ENCODE data around the gene CEACAM6.
"Not testable (repeated sequence)": the region's sequence is repeated elsewhere in the genome, so short reads cannot be mapped to it uniquely, and the experiment has no call there.

CEACAM6 gene

DNA sequence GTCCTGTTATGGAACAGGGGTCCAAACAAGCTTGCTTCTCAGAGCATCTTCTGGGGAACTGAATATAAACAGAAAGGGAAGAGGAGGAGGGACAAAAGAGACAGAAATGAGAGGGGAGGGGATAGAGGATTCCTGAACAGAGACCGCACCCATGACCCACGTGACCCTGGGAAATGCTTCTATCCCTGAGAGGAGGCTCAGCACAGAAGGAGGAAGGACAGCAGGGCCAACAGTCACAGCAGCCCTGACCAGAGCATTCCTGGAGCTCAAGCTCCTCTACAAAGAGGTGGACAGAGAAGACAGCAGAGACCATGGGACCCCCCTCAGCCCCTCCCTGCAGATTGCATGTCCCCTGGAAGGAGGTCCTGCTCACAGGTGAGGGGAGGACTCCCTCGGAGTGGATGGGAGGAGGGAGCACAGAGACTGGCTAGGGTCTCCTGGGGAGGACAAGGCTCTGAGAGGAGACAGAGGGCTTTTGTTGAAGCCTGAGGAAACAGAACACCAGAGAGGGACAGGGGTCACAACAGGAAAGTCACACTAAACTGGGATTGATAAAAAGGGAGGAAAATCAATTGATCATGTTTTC lies at the start of gene CEACAM6:
Gene CEACAM6 (plus strand): TSS at position 203 of the 586 bp plus-strand sequence. CDS start 109 bp downstream, at position 312.
- no peak for DNase-seq

DNA sequence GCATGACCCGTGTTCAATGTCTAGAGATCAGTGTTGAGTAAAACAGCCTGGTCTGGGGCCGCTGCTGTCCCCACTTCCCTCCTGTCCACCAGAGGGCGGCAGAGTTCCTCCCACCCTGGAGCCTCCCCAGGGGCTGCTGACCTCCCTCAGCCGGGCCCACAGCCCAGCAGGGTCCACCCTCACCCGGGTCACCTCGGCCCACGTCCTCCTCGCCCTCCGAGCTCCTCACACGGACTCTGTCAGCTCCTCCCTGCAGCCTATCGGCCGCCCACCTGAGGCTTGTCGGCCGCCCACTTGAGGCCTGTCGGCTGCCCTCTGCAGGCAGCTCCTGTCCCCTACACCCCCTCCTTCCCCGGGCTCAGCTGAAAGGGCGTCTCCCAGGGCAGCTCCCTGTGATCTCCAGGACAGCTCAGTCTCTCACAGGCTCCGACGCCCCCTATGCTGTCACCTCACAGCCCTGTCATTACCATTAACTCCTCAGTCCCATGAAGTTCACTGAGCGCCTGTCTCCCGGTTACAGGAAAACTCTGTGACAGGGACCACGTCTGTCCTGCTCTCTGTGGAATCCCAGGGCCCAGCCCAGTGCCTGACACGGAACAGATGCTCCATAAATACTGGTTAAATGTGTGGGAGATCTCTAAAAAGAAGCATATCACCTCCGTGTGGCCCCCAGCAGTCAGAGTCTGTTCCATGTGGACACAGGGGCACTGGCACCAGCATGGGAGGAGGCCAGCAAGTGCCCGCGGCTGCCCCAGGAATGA lies 48.4 kb upstream of the CEACAM6 start:
- DNase-seq, result peak; percentile 60 to 64

DNA sequence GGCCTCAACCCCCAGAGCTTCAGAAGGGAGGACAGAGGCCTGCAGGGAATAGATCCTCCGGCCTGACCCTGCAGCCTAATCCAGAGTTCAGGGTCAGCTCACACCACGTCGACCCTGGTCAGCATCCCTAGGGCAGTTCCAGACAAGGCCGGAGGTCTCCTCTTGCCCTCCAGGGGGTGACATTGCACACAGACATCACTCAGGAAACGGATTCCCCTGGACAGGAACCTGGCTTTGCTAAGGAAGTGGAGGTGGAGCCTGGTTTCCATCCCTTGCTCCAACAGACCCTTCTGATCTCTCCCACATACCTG lies 47.9 kb upstream of the CEACAM6 start:
- DNase-seq, result no peak

DNA sequence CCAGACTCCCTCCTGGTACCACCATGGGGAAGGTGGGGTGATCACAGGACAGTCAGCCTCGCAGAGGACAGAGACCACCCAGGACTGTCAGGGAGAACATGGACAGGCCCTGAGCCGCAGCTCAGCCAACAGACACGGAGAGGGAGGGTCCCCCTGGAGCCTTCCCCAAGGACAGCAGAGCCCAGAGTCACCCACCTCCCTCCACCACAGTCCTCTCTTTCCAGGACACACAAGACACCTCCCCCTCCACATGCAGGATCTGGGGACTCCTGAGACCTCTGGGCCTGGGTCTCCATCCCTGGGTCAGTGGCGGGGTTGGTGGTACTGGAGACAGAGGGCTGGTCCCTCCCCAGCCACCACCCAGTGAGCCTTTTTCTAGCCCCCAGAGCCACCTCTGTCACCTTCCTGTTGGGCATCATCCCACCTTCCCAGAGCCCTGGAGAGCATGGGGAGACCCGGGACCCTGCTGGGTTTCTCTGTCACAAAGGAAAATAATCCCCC lies 47.4 kb upstream of the CEACAM6 start:
- DNase-seq, result no peak

DNA sequence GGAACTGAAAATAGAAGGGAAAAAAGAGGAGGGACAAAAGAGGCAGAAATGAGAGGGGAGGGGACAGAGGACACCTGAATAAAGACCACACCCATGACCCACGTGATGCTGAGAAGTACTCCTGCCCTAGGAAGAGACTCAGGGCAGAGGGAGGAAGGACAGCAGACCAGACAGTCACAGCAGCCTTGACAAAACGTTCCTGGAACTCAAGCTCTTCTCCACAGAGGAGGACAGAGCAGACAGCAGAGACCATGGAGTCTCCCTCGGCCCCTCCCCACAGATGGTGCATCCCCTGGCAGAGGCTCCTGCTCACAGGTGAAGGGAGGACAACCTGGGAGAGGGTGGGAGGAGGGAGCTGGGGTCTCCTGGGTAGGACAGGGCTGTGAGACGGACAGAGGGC lies 46.8 kb upstream of the CEACAM6 start, which contains the start of gene CEACAM5:
Gene CEACAM5 (plus strand): TSS at position 146 of the 400 bp plus-strand sequence. CDS start 106 bp downstream, at position 252.
- DNase-seq, result no peak

DNA sequence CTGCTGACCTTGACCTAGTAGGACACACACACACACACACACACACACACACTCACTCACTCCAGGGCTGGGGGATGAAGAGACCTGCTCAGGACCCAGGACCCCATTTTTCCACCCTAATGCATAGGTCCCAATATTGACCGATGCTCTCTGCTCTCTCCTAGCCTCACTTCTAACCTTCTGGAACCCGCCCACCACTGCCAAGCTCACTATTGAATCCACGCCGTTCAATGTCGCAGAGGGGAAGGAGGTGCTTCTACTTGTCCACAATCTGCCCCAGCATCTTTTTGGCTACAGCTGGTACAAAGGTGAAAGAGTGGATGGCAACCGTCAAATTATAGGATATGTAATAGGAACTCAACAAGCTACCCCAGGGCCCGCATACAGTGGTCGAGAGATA lies 45.8 kb upstream of the CEACAM6 start:
- not testable (repeated sequence) for DNase-seq

DNA sequence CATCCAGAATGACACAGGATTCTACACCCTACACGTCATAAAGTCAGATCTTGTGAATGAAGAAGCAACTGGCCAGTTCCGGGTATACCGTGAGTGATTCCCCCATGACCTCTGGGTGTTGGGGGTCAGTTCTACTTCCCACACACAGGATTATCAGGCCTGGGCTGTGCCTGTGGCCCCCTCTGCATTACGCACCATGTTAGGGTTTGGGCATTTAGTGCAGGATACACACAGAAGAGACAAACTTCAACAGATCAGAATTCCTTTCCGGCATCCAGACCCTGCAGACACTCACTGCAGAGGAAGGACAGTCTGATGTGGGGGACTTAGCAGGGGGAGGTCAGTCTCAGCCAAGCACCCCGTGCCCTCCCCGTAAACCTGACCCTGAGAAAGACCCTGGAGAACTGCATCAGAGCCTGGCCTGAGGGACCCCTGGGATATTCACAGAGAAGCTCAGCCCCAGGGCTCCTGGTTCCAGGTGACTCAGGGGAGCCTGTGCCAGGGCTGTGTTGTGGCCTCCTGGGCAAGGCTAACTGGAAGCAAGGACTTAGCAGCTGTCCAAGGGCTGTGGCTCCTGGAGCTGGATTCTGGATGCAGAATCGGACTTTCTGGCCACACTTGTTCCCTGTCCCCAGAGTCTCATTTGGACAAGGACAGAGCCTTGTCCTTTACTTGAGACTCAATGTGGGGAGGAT lies 45.2 kb upstream of the CEACAM6 start:
- DNase-seq, result no peak

DNA sequence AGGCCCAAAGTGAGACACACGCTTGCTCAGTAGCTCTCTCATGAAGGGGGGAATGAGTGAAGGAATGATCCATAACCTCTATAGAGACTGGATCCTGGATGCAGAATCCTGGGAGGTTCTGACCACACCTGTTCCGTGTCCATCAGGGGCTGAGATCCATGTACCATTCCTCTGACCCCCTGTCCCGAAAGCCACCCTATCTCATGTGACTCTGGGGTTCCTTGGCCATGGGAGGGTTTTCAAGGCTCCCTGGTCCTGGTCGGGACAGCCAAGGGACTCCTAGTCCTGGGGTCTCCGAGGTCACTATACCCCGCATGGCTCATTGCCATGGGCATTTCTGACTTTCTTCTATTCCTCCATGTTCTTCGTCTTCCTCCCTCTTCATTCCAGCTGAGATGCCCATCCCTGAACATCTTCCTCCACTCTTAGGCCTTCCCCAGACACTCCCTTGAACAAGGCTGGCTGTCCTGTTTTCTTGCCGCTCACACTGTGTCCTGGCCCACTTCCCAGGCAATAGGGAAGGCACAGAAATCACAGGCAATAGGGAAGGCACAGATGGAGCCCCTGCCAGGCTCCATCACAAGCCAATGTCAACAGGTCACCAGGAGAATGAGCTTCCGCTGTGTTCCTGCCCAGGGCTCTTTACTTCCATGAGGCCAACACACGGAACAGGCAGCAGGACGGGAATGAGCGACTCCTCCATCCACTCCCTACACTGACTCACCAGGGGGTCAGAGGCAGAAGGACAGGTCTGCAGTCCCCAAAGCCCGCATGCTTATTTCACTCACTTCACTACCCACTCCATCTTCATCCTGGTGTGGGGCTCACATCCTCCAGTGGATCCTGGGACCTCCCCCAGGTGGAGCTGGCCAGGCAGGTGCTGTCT lies 43.7 kb upstream of the CEACAM6 start:
- no peak for DNase-seq

DNA sequence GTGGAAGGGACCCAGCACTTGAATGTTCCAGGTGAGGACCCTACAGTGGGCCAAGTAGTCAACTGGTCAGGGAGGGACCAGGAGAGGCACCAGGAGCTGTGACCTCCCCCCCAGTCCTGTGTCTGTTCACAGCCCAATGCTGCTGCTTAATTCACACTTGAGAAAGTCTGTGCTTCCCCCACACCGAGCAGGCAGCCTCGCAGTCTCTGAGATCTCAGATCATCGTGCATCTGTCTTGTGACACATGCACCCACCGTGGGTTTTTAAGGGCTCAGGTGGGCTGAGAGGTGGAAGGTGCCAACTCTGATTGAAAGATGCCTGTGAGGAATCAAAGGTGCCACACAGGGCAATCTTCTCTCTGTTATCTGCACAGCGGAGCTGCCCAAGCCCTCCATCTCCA lies 40.7 kb upstream of the CEACAM6 start:
- no peak for DNase-seq

DNA sequence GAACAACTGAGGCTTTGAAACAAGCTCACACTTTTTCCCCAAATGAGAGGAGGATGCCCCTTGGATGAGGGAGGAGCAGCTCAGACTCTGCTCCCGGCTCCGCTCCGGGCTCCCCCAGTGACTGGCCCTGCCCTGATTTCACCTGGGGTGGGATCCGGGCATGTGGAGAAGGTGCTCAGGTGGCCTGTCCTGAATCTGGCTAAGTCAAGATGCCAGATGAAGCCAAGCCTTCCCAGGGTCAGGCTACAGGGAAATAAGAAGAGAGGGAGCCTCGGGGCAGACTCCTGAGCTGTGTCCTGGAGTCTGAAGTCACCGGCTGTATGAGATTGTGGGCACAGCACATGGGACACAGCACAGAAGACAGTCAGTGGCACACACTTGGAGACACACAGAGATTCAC lies 36.6 kb upstream of the CEACAM6 start:
- DNase-seq, result no peak

DNA sequence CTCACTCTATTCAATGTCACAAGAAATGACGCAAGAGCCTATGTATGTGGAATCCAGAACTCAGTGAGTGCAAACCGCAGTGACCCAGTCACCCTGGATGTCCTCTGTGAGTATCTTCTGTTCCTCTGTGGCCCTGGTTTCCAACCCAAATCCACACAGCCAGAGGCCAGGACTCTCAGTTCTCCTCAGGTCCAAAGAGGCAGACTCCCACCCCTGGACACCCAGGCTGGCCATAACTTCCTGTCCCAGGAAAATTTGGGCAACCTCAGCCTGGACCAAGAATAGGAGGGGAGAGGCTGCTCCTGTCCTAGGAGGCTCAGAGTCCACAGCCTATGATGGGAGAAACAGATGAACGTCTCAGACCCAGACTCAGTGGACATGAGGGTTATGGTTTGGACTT lies 35.2 kb upstream of the CEACAM6 start:
- no peak for DNase-seq

DNA sequence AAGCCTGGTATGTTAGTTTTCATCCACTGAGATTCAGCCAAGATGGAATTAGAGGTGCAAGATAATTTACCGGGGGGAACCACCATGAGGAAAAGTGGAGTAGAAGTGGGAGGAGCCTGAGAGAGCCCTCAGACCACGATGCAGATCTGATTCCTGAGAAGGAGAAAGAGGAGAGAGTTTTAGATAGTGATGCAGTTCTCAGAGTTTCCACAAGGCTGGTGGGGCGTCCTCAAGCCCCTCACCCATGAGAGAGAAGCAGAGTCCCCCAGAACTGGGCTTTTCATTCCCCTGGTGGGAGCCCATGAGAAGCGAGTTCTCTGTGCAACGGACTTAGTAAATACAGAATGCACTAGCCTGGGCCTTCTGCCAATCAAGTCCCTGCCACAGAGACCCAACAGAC lies 28.8 kb upstream of the CEACAM6 start:
- DNase-seq, result no peak

DNA sequence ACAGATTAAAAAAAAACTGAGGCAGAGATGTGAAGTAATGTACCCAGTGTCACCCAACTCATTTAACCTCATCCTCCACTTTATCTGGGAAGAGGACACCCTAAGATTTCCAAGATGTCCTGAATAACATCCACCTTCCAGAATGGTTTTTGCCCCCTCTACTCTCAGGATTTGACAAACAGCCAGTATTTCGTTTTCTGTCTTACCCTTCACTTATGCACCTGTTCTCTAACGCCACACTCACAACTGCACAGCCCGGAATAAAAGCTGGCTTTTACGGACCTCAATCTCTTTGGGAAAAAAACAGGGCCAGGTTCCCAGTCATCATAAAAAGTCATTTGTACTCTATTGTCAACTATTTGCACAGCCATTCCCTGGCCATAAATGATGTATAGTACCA lies 21.2 kb upstream of the CEACAM6 start:
- DNase-seq, result no peak

DNA sequence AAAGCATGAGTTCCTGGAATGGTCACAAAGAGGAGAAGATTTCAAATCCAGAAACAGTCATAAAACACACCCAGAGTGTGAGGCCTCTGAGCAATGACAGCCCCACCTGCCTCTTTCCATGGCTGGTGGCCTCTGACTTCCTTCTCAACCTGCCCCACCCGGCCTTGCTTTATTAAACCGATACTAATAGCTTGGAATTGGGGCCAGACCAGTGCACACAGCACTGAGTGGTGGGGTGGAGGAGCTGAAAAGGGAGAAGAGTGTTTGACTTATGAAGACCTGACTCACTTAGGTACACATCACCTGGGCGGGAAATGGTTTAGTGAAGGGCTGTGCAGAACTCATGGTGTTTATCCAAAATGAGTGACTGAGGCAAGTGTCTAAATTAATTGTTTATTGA lies 20.7 kb upstream of the CEACAM6 start:
- no peak for DNase-seq

DNA sequence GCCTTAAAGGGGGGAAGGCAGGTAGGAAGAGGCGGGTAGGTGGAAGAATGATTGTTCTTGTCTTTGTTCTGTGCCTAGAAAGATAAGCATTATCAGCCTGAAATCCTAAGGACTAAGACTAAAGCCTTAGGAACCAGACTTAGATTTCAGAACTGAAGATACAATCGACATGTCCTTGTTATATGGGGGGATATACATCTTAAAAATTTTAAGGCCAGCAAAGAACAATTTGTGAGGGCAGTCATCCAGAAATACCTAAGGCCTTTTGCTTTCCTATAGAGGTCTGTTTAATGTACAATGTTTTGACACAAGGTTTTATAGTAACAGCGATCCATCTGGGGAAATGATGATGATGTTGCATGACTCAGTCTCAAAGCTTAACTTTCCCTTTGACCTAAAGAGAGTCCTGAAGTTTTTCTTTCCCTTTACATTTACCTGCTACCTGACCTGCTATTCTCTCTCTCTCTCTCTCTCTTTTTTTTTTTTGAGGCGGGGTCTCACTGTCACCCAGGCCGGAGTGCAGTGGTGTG lies 20.2 kb upstream of the CEACAM6 start:
- DNase-seq, result no peak

DNA sequence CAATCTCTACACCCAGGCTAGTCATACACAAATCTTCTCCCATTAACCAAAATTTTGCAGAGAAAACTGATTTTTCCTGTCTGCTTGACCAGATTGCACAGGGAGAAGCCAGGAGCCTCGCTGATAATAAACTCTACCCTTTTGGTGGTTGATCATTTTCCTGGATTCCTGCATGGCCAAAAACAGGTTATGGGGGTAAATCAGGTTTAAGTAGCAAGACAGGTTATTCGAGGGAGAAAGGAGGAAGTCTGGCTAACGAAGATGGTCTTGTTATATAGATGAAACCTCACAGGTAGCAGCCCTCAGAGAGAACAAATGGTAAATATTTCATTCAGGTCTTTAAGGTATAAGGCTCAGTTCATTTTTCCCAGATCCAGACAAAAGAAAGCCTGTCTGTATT lies 16.0 kb upstream of the CEACAM6 start:
- no peak for DNase-seq

DNA sequence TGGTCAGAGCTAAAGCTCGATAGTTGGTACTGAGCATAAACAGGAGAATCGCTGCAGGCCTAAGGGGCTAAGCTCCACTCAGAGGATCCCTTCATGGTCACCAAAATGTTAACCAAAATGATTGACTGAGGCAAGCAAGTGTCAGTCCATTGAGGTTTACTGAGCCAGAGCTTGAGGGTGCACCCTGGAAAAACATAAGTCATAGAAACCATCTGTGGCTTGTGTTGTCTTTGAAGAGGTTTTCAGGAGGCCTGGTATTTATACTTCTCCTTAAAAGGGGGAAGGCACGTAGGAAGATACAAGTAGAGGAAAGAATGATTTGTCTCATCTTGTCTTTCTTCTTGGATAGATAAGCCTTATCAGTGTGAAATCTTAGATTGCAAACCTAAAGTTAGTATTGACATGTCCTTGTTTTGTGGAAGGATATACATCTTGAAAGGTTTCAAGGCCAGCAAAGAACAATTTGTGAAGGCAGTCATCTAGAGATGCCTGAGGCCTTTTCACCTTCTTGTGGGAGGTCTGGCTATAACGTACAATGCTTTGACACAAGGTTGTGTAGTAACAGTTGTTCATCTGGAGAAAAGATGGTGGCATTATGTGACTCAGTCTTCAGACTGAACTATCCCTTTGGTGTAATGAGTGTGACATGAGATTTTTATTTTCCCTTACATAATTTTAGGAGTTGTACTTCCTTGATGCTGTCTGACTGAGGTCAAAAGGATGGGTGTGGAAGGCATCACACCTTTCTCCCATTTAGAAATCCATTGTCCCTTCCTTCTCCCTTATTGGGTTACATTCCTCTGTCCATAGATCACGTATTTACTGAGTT lies 14.7 kb upstream of the CEACAM6 start:
- no peak for DNase-seq

DNA sequence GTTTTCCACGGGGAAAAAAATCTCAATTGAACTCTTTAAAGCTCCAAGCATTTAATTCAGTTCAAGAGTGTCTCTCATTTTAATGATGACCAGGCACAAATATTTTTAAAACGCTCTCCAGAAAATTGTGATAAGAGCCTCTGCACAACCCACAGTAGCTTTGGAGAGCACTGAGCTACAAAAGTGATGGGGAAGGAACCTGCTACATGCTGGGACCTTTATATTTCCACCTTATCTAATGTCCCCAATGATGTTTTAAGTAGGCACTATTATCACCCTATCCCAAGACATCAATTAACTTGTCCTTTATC lies 14.1 kb upstream of the CEACAM6 start:
- no peak for DNase-seq

DNA sequence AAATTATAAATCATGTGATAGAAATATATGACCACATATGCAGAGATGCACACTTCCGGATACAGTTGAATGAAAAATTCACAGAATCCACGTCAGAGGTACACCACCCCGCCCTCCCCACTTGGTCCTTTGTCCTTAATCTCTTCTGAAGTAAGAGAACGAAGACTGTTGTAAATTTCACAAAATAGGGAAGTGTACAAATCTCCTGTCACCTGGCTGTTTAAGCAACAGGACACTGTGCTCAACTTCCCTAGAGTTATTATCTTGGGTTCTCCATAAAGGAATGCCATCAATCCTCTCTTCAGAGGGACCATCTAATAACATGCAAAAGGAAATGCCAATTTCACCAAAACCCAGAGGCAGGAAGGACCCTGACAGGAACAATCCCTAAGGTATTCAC lies 10.5 kb upstream of the CEACAM6 start:
- no peak for DNase-seq

DNA sequence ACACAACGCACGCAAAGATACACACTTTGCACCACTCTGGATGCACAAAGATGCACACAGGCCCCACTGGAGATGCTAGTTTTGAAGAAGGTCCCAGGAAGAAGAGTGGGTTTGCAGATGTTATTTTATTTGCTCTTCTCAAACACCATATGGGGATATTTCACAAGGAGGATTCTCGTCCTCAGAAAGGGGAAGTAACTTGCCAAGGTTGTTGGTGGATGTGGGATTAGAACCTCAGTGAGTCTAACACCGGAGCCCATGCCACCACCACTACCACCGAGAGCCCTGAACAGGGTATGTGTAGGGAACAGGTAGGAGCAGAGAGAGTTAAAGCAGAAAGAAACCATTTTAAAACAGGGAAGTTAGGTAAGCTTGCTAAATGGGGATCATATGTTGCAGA lies 9.6 kb upstream of the CEACAM6 start:
- DNase-seq, result no peak

DNA sequence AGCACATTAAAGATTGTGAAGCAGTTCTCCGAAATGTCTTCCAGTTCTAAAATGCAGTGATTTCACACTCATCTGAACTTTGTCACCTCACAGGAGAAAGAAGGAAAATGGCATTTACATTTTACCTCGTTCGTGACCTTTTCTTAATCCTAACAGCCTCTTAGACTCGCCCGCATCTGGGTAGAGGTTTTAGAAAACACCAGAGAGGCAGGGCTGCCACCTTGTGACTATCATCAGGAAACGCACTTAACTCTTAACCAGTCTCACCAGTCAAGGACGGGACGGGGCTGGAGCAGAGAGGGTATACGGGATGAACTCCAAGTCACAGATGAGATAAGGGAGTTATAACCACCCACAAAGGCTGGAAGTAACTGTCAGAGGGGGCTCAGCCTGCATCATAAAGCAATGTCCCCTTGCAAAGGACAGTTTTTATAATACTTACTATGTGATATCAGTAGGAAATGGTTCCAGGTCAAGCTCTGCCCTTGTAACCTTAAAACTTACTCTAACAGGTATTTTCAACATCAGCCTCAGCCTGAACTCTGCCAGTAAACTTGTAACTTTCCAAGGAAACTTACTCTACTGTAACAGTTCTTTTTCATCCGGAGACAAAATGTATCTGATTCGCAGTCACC lies 8.6 kb upstream of the CEACAM6 start:
- DNase-seq, result peak; percentile 31 to 42

DNA sequence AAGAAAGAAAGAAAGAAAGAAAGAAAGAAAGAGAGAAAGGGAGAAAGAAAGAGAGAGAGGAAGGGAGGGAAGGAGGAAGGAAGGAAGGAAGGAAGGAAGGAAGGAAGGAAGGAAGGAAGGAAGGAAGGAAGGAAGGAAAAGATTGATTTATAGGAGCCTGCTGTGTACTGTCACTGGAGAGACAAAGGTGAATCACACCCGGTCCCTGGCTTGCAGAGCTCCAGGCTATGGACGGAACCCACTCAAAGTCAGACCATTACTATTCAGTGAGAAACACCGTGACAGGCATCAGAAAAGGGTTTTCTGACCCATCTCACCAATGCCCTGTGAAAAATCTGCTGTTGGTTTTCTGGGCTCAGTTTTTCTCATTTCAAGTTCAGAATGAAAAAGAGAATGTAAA lies 7.3 kb upstream of the CEACAM6 start:
- no peak for DNase-seq
